ENCODE measurements around the gene JADE3.

DNA sequence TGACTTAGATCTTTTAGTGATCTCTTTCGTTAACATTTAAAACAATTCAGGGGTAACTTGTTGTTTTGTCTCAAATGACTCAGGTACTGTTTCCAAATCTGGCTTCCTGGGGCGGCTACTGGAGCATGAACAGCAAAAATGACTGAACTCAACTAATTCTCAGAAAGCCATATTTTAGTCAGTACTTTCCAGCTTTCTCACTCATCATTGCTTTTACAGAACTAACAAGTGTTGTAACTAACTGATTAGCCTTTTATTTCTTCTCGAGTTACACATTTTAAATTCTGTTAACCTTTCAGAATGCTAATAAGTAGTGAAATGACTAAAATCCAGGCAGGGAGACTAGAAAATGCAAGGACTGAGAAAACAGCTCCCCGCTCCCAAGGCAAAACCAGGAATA lies 55.3 kb downstream of the JADE3 start:
- TF ChIP-seq YY1 (IDR thresholded peaks at IDR 0.05; ENCODE audit: low read depth) (no peak), TAF1 (IDR thresholded peaks at IDR 0.05; ENCODE audit: low read depth) (no peak), EP300 (IDR thresholded peaks at IDR 0.05; ENCODE audit: borderline replicate concordance) (no peak), CEBPB (IDR thresholded peaks at IDR 0.05) (no peak), FOXM1 (IDR thresholded peaks at IDR 0.05; ENCODE audit: borderline replicate concordance, low read depth) (no peak), CREB1 (IDR thresholded peaks at IDR 0.05; ENCODE audit: low read depth) (no peak), RAD21 (IDR thresholded peaks at IDR 0.05; ENCODE audit: low read depth) (no peak), EGR1 (IDR thresholded peaks at IDR 0.05) (no peak)
- TF ChIP-seq, protein P1, sequence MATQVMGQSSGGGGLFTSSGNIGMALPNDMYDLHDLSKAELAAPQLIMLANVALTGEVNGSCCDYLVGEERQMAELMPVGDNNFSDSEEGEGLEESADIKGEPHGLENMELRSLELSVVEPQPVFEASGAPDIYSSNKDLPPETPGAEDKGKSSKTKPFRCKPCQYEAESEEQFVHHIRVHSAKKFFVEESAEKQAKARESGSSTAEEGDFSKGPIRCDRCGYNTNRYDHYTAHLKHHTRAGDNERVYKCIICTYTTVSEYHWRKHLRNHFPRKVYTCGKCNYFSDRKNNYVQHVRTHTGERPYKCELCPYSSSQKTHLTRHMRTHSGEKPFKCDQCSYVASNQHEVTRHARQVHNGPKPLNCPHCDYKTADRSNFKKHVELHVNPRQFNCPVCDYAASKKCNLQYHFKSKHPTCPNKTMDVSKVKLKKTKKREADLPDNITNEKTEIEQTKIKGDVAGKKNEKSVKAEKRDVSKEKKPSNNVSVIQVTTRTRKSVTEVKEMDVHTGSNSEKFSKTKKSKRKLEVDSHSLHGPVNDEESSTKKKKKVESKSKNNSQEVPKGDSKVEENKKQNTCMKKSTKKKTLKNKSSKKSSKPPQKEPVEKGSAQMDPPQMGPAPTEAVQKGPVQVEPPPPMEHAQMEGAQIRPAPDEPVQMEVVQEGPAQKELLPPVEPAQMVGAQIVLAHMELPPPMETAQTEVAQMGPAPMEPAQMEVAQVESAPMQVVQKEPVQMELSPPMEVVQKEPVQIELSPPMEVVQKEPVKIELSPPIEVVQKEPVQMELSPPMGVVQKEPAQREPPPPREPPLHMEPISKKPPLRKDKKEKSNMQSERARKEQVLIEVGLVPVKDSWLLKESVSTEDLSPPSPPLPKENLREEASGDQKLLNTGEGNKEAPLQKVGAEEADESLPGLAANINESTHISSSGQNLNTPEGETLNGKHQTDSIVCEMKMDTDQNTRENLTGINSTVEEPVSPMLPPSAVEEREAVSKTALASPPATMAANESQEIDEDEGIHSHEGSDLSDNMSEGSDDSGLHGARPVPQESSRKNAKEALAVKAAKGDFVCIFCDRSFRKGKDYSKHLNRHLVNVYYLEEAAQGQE (IDR thresholded peaks at IDR 0.05; ENCODE audit: low read depth): no peak
- TF ChIP-seq, protein P2, sequence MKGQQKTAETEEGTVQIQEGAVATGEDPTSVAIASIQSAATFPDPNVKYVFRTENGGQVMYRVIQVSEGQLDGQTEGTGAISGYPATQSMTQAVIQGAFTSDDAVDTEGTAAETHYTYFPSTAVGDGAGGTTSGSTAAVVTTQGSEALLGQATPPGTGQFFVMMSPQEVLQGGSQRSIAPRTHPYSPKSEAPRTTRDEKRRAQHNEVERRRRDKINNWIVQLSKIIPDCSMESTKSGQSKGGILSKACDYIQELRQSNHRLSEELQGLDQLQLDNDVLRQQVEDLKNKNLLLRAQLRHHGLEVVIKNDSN (IDR thresholded peaks at IDR 0.05): no peak
- TF ChIP-seq, protein P3, sequence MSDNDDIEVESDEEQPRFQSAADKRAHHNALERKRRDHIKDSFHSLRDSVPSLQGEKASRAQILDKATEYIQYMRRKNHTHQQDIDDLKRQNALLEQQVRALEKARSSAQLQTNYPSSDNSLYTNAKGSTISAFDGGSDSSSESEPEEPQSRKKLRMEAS (IDR thresholded peaks at IDR 0.05): no peak
